Spleen (tissue), 11 donors: ENCODE measurements around the gene IGSF21. TPM values are rescaled to one million over a fixed set of nuclear protein-coding genes. Genes with fewer than 3 reads are reported as not detected.

Experiments used
- DNase-seq: peaks from one replicate; pipeline ENCODE4 v3.0.0-alpha.2; 2020
- H3K27ac ChIP-seq, 8 donors: fragments of 200-600 bp; sonication (generic) in 7 of 8; 1 replicate in 4 of 8; 2 replicates in 4 of 8; pipeline versions ENCODE4 v1.5.0 to v1.8.0; 2016 to 2021; ENCODE audit warnings: inconsistent platforms in 4 of 8, mild to moderate bottlenecking in 4 of 8, moderate library complexity in 1 of 8
- H3K27me3 ChIP-seq, 7 donors: fragments of 200-600 bp; sonication (generic) in 6 of 7; replicated peaks in 1 of 7; 1 replicate in 4 of 7; 2 replicates in 3 of 7; pipeline versions ENCODE4 v1.5.0 to v1.8.0; 2016 to 2021; ENCODE audit warnings: inconsistent platforms in 3 of 7, mild to moderate bottlenecking in 1 of 7
- H3K36me3 ChIP-seq, 6 donors: fragments of 200-600 bp; sonication (generic) in 5 of 6; 1 replicate in 4 of 6; 2 replicates in 2 of 6; pipeline versions ENCODE4 v1.5.0 to v1.8.0; 2016 to 2021; ENCODE audit warnings: inconsistent platforms in 2 of 6
- H3K4me1 ChIP-seq, 6 donors: fragments of 200-600 bp; sonication (generic) in 5 of 6; 1 replicate in 3 of 6; 2 replicates in 3 of 6; pipeline versions ENCODE4 v1.5.0 to v1.8.0; 2016 to 2021; ENCODE audit warnings: inconsistent platforms in 3 of 6
- H3K4me3 ChIP-seq, 8 donors: fragments of 200-600 bp; sonication (generic) in 7 of 8; 1 replicate in 4 of 8; 2 replicates in 4 of 8; pipeline versions ENCODE4 v1.5.0 to v1.8.0; 2016 to 2021; ENCODE audit warnings: inconsistent platforms in 4 of 8, mild to moderate bottlenecking in 4 of 8, moderate library complexity in 2 of 8
- H3K9me3 ChIP-seq, 8 donors: fragments of 200-600 bp; sonication (generic) in 7 of 8; 1 replicate in 4 of 8; 2 replicates in 4 of 8; pipeline versions ENCODE4 v1.5.0 to v1.8.0; 2016 to 2021; ENCODE audit warnings: inconsistent platforms in 4 of 8
- CTCF ChIP-seq, 11 experiments: fragments of 200-600 bp in 7 of 11; fragments of 450-650 bp in 4 of 11; sonication (generic) in 4 of 11; IDR thresholded peaks in 8 of 11; conservative IDR thresholded peaks in 3 of 11; 1 replicate in 7 of 11; 2 replicates in 4 of 11; pipeline versions ENCODE4 v1.4.0 to v1.8.0; 2016 to 2021; ENCODE audit warnings: antibody characterized with exemption in 11 of 11, inconsistent platforms in 4 of 11, mild to moderate bottlenecking in 1 of 11
- POLR2A ChIP-seq, 3 donors: fragments of 450-650 bp; IDR thresholded peaks; one replicate each; pipeline ENCODE4 v1.5.1; 2017; ENCODE audit warnings: antibody characterized with exemption in 3 of 3, mild to moderate bottlenecking in 1 of 3
- POLR2AphosphoS5 ChIP-seq, 3 donors: sonication (generic); formaldehyde crosslinking; IDR thresholded peaks; one replicate each; pipeline ENCODE4 v1.5.1; 2017; ENCODE audit warnings: antibody characterized with exemption in 3 of 3
- WGBS, 5 donors: extraction: QIAGEN DNeasy Blood & Tissue Kit in 3 of 5; methylation state at CpG; one replicate each; pipeline versions ENCODE4 v1.1.5 to v1.1.7; 2013 to 2018; 5-methylcytosine and 5-hydroxymethylcytosine counted together
- intact Hi-C: fragments of 100-400 bp; cut with DNase I; formaldehyde crosslinking; loops from one replicate; pipeline ENCODE4 v1.15.0; 2023; ENCODE audit warnings: low total_unique reads
- polyA plus RNA-seq, 3 donors: library from polyadenylated mRNA; stranded (reverse); fragments of 200-250 nt; gene quantifications; one replicate each; pipeline ENCODE4 v1.2.1, GENCODE V29; 2013
- total RNA-seq, 7 donors: library from RNA; depleted of rRNA in 3 of 7; stranded (reverse); fragments of >200 nt in 3 of 7; fragmentation: NEBNext Ultra II Directional in 4 of 7; extraction: Animal tissue kit (Norgen Biotek cat#: 25700) in 4 of 7; gene quantifications; one replicate each; pipeline versions ENCODE4 v1.1.0 to v1.2.1, GENCODE V29; 2016 to 2021
- donor health status: healthy with polysubstance abuse.
- donor health status: DM: no; HTN: no; CAD: no; lungs with moderate emphysema.
- donor health status: DM: no; HTN: no; CAD: no.
- donor health status: Bipolar disorder and iron deficiency.
- donor health status: healthy.
- donor health status: DM: no; HTN: no; CAD: no.
- donor health status: DM: yes; HTN: yes; CAD: no.

IGSF21 gene
- total and polyA plus RNA-seq, 10 donors: 1.6 to 35.0 (median 20.6) TPM

GRCh38 chr1:18336801-18337200 is 229.2 kb downstream of the IGSF21 start:
- Histone ChIP-seq H3K9me3 (no peaks in the 10 kb centered on the region), H3K27me3 (peaks cover 0 to 28% (median 0%) of the 10 kb centered on the region in 7 donors), H3K4me3 (no peak overlapping the region), H3K36me3 (no peaks in the 10 kb centered on the region), H3K4me1 (no peaks in the 10 kb centered on the region), H3K27ac (no peak overlapping the region)
- DNase-seq: no peak
- no peak for TF ChIP-seq POLR2AphosphoS5 (IDR thresholded peaks at IDR 0.05)
- intact Hi-C loops: no loop called here
- WGBS, 5 donors: 46 to 80% (median 65%) methylated on average over 4 of the region's 4 CpGs

GRCh38 chr1:18337757-18338156 is 230.2 kb downstream of the IGSF21 start:
- whole genome bisulfite sequencing, 5 donors: 77 to 86% (median 79%) methylated on average over 9 of the region's 9 CpGs
- intact Hi-C loops: no loop called here

GRCh38 chr1:18339161-18339560 is 231.6 kb downstream of the IGSF21 start:
- no peak overlapping the region for H3K4me3 ChIP-seq
- H3K27me3 ChIP-seq: peaks cover 0 to 22% (median 0%) of the 10 kb centered on the region in 7 donors
- WGBS, 5 donors: 68 to 84% (median 78%) methylated on average over 10 to 11 of the region's 11 CpGs
- H3K36me3 ChIP-seq: no peaks in the 10 kb centered on the region
- DNase-seq: no peak
- H3K9me3 ChIP-seq: no peaks in the 10 kb centered on the region
- no peaks in the 10 kb centered on the region for H3K4me1 ChIP-seq
- intact Hi-C loops: no loop called here
- no peak overlapping the region for H3K27ac ChIP-seq
- no peak for TF ChIP-seq POLR2AphosphoS5 (IDR thresholded peaks at IDR 0.05)
- TF ChIP-seq POLR2A (IDR thresholded peaks at IDR 0.05): no peak
- TF ChIP-seq CTCF (IDR thresholded peaks at IDR 0.05 in 8 of 11, conservative IDR thresholded peaks at IDR 0.05 in 3 of 11): no peak

More at GRCh38 chr1:18337757-18338156, 230.2 kb downstream of the IGSF21 start:
- Histone ChIP-seq H3K4me1 (no peaks in the 10 kb centered on the region), H3K36me3 (no peaks in the 10 kb centered on the region), H3K27ac (no peak overlapping the region), H3K27me3 (peaks cover 0 to 22% (median 0%) of the 10 kb centered on the region in 7 donors), H3K9me3 (no peaks in the 10 kb centered on the region), H3K4me3 (no peak overlapping the region)
- DNase-seq: no peak
- TF ChIP-seq CTCF (IDR thresholded peaks at IDR 0.05 in 8 of 11, conservative IDR thresholded peaks at IDR 0.05 in 3 of 11) (no peak), POLR2A (IDR thresholded peaks at IDR 0.05) (no peak), POLR2AphosphoS5 (IDR thresholded peaks at IDR 0.05) (no peak)

GRCh38 chr1:18340158-18340764 is 232.7 kb downstream of the IGSF21 start:
- Histone ChIP-seq H3K9me3 (no peaks in the 10 kb centered on the region), H3K27me3 (peaks cover 0 to 21% (median 0%) of the 10 kb centered on the region in 7 donors), H3K36me3 (no peaks in the 10 kb centered on the region), H3K4me3 (no peak overlapping the region), H3K4me1 (no peaks in the 10 kb centered on the region), H3K27ac (no peak overlapping the region)
- 50 to 64% (median 56%) methylated on average over 2 of the region's 2 CpGs for WGBS, 5 donors
- no peak for DNase-seq
- TF ChIP-seq POLR2A (IDR thresholded peaks at IDR 0.05) (no peak), CTCF (IDR thresholded peaks at IDR 0.05 in 8 of 11, conservative IDR thresholded peaks at IDR 0.05 in 3 of 11) (no peak), POLR2AphosphoS5 (IDR thresholded peaks at IDR 0.05) (no peak)
- intact Hi-C loops: no loop called here
